ENCODE data around the gene GCSAM.
A peak's percentile ranks its signal among the peaks of the same experiment; 100 is the strongest.

Gene GCSAM, protein sequence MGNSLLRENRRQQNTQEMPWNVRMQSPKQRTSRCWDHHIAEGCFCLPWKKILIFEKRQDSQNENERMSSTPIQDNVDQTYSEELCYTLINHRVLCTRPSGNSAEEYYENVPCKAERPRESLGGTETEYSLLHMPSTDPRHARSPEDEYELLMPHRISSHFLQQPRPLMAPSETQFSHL

DNA sequence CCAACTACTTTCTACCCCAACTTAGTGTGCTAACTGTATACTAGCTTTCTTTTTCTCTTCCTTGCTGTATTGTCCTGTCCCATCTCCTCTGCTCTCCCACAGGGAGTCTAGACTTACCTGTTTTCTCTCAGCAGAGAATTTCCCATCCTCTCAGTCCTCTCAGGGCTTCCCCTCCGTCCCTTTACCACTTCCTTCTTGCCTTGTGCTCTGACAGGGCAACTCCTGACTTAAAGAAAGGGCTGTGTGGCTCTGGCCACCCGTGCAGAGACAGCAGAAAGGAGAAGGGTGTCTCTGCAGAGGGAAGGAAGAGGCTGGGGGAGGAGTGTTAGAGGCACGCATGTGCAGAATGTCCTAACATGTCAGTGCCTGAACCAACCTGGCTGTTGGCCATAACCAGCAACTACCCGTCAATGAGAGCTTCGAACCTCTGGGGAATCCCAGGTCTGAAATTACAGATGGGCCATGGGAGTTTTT is at the start of gene GCSAM:
Gene GCSAM (minus strand): TSS at position 274 of the 474 bp plus-strand sequence. CDS start 128 bp downstream, at position 146.
- peak in 34 of 58 donors; percentile 4 to 59 (median 16) for DNase-seq

DNA sequence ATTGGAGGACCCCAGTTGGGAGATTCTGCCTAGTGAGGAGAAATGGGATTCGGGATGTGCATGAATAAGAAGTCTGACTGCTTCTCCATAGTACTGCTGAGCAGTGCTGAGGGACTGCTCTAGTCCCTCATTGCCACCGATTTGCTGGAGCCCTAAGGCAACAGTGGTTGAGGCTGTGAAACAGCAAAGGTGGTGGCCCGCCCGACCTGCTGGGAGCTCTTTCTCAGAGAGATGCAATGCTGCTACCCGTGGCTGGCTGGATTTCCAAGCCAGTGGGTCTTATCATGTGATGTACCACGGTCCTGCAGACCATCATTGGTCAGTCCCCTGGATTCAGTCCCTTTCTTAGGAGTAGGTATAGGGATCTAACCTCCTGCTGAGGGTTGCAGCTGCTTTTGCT is 42.6 kb upstream of the GCSAM start:
- DNase-seq = no peak

DNA sequence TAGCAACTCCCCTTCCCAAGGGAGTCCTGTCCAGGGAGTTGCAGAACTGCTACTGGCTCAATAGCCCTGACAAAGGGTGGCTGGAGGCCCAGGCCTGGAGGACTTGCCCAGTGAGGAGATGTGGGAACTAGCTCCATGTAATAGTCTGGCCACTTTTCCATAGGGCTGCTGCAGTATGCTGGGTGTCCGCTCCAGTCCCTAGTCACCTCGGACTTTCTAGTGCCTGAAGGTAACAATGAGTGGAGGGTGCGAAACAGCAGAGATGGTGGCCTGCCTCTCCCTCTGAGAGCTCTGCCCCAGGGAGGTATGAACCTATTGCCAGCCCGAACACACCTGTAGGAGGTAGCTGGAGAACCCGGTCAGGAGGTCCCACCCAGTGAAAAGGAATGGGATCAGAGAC is 42.0 kb upstream of the GCSAM start:
- no peak for DNase-seq

DNA sequence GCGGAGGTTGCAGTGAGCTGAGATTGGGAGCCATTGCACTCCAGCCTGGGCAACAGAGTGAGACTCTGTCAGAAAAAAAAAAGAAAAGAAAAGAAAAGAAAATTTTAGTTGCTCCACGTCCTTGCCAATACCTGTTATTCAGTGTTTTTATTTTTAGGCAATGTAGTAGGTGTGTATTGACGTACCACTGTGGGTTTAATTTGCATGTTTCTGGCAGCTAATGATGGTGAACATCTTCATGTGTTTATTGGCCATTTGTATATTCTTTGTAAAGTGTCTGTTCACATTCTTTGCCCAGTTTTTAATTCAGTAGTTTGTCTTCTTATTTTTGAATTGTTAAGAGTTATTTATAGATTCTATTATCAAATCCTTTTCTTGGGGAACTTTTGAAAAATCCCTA is 38.1 kb upstream of the GCSAM start:
- DNase-seq = no peak

DNA sequence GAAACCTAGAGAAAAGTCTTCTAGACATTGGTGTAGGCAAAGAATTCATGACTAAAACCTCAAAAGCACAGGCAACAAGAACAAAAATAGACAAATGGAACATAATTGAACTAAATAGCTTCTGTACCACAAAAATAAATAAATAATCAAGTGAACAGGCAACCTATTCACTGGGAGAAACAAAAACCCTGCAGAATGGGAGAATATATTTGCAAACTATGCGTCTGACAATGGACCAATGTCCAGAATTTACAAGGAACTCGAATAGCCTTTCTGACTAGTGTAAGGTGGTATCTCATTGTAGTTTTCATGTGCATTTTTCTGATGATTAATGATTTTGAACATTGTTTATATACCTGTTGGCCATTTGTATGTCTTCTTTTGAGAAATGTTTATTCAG is 37.0 kb upstream of the GCSAM start:
- peak in 1 of 58 donors; percentile 6 for DNase-seq

DNA sequence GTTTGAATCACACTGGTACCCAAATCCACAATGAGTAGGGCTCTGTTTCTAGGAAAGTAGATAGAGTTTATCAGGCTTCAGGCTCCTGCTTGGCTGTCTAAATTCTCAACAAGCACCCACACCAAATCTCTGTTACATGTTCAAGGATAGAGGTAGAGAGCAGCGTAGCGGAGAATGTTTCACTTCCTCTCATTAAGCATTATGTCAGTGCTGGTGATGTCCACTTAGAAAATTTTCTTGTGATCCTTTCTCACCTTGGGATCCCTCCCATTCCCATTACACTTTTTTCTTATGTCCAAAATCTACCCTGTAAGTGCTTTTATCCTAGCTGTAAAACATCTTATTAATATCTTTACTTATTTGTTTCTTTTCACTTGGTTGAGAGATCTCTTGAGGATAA is 34.7 kb upstream of the GCSAM start:
- DNase-seq = no peak

DNA sequence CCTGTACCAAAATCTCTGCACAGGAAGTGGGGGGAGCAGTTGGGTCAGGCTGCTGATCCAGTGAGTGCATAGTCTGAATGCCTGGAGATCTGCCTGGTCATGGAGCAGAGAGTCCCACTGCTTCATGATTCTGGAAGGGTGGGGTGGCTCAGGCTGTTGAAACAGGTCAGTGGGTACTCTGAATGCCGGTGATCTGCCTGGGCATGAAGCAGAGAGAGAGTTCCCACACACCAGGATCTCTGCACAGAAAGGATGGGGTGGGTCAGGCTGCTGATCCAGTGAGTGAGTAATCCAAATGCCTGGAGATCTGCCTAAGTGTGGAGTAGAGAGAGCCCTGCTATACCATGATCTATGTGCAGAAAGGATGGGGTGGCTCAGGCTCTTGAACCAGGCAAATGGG is 16.1 kb upstream of the GCSAM start:
- DNase-seq = no peak

DNA sequence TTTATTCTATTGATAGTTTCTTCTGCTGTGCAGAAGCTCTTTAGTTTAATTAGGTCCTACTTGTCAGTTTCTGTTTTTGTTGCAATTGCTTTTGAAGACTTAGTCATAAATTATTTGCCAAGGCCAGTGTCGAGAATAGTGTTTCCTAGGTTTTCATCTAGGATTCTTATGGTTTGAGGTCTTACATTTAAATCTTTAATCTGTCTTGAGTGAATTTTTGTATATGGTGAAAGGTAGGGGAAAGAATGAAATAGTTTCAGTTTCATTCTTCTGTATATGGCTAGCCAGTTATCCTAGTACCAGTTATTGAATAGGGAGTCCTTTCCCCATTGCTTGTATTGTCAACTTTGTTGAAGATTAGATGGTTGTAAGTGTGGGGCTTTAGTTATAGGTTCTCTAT is 10.6 kb upstream of the GCSAM start:
- no peak for DNase-seq

DNA sequence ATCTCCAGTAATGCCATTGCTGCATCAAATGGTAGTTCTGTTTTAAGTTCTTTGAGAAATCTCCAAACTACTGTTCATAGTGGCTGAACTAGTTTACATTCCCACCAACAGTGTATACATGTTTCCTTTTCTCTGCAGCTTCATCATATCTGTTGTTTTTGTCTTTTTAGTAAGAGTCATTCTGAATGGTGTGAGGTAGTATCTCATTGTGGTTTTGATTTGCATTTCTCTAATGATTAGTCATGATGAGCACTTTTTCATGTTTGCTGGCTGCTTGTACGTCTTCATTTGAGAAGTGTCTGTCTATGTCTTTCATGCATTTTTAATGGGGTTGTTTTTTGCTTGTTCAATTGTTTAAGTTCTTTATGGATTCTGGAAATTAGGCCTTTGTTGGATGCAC is 10.2 kb upstream of the GCSAM start:
- DNase-seq = no peak

DNA sequence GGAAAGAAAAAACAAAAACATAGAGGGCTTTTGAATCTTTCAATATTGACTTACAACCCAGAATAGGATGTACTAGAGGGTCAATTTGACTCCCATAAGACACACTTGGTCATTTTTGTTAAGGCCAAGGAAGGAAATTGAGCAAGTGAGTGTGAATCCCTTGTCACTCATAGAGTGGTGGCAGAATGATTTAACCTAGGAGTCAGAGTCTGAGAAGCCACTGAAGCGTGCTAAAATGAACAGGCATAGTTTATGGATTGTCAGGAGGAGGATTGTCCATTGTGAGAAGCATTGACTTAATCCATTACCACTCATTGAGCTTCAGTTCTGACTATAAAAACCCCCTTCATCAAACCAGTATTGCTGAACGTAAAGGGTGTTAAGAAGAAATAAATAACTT is 8.2 kb upstream of the GCSAM start:
- DNase-seq = no peak

DNA sequence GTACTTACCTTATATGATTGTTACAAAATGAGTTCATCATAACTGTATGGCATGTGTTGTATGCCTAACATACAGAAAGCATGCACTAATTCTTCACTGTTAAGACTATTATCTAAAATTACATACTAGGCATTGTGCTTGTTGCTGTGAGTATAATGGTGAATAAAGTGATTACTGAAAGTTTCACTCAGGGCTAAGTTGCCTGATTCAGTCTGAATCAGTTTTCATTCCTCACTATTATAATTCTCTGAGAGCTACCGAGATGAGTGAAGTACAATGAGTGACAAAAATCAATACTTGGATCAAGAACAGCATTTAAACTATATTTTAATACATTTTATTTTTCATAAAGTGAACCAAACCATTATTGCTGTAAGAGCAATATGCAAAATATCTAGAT is 7.5 kb upstream of the GCSAM start:
- DNase-seq = no peak

DNA sequence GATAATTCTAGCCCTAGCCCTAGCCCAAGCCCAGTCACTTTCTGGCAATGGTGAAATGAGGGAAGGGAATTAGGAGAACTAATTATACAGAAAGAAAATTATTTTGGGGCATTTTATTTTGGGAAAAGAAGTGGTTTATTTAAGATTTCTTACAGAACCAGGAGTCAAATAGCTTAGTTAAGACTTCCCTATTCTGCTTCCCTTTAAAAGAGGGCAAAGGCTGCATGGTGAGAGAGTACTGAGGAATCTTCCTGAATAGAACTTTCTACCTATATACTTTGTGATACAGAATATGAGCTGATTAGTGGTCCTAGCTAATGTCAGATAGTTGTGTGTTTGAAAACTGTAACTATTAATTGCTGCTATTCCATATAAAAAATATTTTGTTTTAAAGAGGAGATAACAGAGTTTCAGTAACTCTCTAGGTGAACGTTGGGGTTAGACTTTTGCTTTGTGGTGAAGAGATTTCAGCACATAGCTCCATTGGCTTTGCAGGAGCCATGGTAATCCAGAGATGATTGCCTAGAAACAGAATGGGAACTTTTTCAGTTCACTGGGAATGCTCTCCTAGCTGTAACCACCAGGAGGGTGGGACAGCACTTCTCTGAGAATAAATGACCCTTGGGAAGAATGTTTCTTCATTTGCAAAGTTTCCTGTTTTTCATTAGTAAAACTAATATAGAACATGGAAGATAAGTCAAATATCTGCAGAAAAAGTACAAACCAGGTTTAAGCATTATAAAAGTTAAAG is 5.3 kb upstream of the GCSAM start:
- DNase-seq = no peak

DNA sequence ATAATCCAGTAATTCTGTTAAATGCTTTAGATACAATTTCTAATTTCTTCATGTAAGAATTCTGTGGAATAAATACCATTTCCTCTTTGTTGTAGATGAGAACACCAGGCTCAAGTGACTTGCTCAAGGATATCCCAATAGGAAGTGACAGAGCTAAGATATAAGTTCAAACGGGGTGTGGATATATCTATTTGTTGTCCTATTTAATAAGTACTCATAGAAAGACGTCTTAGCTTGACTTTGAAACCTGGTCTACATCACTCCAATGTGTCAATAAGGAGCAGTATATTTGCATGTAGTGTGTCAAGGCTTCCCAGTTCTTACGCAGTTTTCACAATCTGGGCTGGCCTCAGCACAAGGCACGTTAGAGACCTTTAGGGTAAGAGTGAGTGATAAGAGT is 4.7 kb upstream of the GCSAM start:
- DNase-seq = no peak

DNA sequence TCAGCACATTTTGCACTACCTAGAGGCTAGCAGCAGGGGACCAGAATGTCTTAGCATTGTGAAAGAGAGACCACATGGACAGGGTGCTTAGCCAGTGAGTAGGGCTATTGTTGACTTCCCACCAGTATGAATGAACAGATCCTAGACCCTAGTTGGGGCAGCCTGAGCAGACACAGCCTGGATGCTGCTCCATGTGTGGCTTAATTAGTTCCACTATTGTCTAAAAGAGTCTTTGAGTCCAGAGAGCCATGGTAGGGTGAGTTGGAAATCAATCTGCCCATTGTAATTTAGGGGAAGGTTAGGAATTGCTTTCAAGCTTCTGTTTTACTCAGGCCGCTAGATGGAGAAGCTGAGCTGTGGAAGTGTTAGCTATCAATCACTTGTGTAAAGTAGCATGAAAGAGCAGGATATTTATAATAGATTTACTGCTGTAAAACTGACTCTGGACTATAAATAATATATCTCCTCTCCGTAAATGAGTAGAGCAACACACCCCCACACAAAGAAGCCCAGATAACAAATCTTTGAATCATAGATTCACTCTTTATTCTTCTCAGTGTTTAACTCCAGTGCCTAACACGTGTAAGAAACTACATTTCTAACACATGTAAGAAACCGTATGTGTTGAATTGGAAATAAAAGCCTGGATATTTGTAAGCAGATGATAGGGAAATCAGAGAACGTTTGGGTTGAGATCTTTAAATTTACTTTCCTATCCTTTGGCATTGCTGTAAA is 4.1 kb upstream of the GCSAM start:
- peak in 37 of 58 donors; percentile 1 to 70 (median 31) for DNase-seq

DNA sequence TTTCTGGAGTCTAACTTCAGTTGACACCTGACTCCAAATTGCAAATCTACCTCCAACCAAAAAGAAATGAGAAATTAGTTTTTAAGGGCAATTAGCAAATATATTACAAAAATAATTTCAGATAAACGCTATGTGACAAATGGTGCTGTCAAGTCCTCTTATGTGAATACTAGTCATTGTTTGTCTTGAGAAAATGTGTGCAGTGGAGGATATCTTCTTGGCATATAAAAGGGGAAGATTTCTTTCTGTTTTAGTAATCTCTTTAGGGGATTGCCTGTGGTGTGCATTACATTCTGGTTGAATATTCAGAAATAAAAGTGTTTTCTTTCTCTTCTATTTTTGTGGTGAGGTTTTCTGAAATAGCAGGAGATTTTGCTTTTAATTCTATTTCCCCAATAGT is 3.0 kb upstream of the GCSAM start:
- no peak for DNase-seq

DNA sequence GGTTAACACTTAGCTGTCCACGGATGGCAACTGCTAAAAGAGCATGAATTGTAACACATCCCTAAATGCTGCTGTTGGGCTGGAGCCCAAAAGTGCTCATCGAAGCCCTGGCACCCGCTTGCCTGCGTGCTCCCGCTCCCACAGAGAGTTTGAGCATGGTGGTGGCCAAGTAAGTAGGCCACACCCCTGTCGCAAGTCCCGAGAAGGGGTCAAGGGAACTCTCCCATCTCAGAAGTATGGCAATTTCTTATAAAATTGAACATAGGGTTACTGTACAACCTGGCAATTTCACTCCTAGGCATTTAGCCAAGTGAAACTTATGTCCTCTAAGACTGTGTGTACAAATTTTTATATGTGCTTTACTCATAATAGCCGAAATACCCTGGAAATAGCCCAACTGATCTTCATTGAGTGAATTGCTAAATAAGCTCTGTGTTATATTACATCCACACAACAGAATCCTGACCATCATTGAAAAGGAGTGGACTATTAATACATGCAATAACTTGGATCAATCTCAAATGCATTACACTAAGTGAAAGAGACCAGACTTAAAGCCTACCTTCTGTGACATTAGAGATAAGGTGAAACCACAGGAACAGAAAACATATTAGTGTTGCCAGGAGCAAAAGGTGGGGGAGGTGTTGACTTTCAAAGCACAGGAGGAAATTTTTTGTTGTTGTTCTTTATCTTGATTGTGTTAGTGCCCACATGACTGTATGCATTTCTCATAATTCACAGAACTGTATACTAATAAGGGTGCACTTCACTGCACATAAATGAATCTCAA is 1.5 kb upstream of the GCSAM start:
- DNase-seq = no peak

DNA sequence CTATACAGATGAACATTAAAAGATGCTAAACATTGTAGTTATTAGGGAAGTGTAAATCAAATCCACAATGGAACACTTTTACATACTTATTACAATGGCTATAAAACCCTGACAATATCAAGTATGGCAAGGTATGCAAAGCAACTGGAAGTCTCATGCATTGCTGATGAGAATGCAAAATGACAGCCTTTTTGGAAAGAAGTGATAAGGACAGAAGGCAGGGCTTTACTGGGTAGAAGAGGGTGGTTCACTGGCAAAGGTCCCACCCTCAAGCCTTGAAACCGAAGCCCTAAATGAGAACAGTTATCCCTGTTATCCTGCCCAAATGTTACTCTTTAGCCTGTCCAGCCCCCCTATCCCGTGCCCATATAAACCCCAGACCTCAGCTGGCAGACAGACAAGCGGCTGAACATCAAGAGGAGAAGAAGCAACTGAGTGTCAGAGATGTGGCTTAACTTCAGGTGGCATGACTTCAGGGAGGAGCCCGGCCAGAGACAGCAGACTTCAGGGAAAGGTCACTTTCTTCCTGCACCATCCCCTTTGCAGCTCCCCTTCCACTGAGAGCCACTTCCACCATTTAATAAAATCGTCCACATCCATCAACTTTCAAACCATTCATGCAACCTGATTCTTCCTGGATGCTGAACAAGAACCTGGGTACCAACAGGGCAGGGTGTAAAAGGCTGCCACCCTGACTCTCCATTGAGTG is 732 bp upstream of the GCSAM start:
- no peak for DNase-seq

DNA sequence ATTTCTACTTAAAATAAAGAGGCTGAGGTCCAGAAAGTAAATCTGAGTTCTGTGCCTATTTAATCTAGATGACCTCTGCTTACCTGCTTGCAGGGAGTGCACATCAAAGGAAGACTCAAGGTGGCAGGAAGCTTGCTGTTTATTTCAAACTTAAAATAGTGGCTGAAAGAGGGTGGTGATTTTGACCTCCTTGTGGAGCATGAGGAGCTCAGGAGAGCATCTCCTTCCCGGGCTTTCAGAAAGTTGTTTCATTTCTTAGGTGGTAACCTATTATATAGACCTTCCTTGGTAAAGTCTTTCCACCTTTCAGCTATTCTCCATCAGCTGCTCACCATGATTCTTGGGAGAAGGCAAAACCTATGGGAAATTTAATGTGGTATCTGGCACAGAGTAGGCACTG is 494 bp downstream of the GCSAM start:
- no peak for DNase-seq

DNA sequence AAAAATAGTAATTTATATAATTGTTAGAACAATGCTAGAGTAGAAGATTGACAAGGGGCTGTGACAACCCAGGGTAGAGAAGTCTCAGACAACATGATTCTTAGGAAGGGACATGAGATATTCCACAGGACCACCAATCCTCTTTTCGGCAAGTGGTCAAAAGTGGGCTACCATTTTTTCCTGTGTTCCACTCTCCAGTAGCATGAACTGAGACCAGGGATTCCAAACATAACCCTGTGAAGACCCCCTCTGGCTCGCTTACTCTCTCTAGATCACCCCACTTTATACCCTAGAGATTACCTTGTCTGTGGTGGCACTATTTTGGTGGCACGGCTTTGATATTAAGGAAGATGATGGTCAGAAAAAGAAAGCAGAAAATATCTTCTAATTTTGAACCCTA is 960 bp downstream of the GCSAM start:
- DNase-seq = no peak

DNA sequence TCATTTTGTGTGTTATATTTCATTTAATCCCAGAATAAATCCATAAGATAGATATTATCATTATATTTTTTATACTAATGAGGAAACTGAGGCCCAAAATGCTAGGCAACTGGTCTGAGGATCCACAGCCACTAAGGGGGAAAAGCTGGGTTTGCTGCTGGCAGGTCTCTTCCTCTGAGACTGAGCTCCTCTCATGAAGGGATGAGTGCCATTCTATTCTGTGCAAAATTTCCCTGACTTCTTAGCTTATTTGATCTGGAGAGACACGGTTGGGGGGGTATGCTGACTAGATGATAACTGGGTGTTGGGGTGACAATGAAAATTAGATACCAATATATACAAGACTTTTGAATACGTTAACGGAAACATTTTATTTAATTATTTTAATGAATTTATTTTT is 1.9 kb downstream of the GCSAM start:
- no peak for DNase-seq

DNA sequence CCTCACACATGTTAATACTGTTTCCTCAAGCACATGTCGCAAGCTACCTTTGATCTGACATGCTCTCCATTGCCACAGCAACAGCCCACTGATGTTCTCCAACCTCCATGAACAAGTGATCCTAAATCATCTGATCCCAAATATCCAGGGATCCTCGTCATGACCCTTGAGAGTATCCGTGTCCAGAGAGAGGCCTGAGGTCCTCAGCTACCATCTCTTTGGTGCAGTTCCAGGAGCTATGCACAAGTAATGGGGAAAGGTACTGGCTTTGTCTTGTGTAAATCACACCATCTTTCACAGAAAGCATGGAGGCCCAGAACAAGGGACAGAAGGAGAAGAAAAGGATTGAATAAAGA is 2.4 kb downstream of the GCSAM start:
- no peak for DNase-seq
